HG02938 (cell line): ENCODE data around the gene PCDHB11.
"Not testable (repeated sequence)": the region's sequence is repeated elsewhere in the genome, so short reads cannot be mapped to it uniquely, and the experiment has no call there.

Source experiments
- ATAC-seq: cut with Tn5 transposase; IDR thresholded peaks from one replicate; pipeline ENCODE4 v1.9.1; 2021; ENCODE audit warnings: mild to moderate bottlenecking, moderate library complexity; ENCODE audit not compliant: unreplicated experiment

PCDHB11 gene

GRCh38 chr5:141199359-141200235 is at the start of gene PCDHB11:
Gene PCDHB11 (plus strand): TSS chr5:141199627. CDS start chr5:141199775, 148 bp downstream.
- ATAC-seq = no peak

- no peak for ATAC-seq
These were observed 49.6 kb upstream of the PCDHB11 start, which contains the start of gene PCDHB6 for GRCh38 chr5:141149812-141150211. Gene PCDHB6 (plus strand): TSS chr5:141150057. CDS start chr5:141150258, 201 bp downstream.

- no peak for ATAC-seq
These were observed 49.0 kb upstream of the PCDHB11 start for GRCh38 chr5:141150224-141150992.

- no peak for ATAC-seq
These were observed 48.5 kb upstream of the PCDHB11 start for GRCh38 chr5:141150993-141151325.

- ATAC-seq = not testable (repeated sequence)
These were observed 47.8 kb upstream of the PCDHB11 start for GRCh38 chr5:141151632-141152031.

- not testable (repeated sequence) for ATAC-seq
These were observed 47.3 kb upstream of the PCDHB11 start for GRCh38 chr5:141152096-141152495.

GRCh38 chr5:141155540-141156374 is 43.7 kb upstream of the PCDHB11 start:
- no peak for ATAC-seq

GRCh38 chr5:141157356-141157755 is 42.1 kb upstream of the PCDHB11 start:
- ATAC-seq = not testable (repeated sequence)

GRCh38 chr5:141157901-141158300 is 41.5 kb upstream of the PCDHB11 start:
- ATAC-seq = not testable (repeated sequence)

- no peak for ATAC-seq
These were observed 26.8 kb upstream of the PCDHB11 start, which contains the start of gene PCDHB7 for GRCh38 chr5:141172381-141173204. Gene PCDHB7 (plus strand): TSS chr5:141172644. CDS start chr5:141172836, 192 bp downstream.

GRCh38 chr5:141174291-141175104 is 24.9 kb upstream of the PCDHB11 start:
- ATAC-seq = not testable (repeated sequence)

- ATAC-seq = no peak
These were observed 23.5 kb upstream of the PCDHB11 start for GRCh38 chr5:141175933-141176332.

- not testable (repeated sequence) for ATAC-seq
These were observed 21.7 kb upstream of the PCDHB11 start, which contains the start of gene PCDHB8 for GRCh38 chr5:141177577-141178191. Gene PCDHB8 (plus strand): TSS chr5:141177790. CDS start chr5:141178035, 245 bp downstream.

- ATAC-seq = not testable (repeated sequence)
These were observed 20.1 kb upstream of the PCDHB11 start for GRCh38 chr5:141179371-141179770.

- not testable (repeated sequence) for ATAC-seq
These were observed 19.6 kb upstream of the PCDHB11 start for GRCh38 chr5:141179876-141180275.

- ATAC-seq = no peak
These were observed 19.1 kb upstream of the PCDHB11 start for GRCh38 chr5:141180313-141180712.

GRCh38 chr5:141182248-141182647 is 17.2 kb upstream of the PCDHB11 start, which contains the start of gene PCDHB16:
Gene PCDHB16 (plus strand): TSS chr5:141182387. CDS start chr5:141182560, 173 bp downstream.
- ATAC-seq = no peak
